Panc1 (cell line): ENCODE results near the gene IGSF21.

Experiments
- CTCF ChIP-seq: fragments of 450-650 bp; IDR thresholded peaks from 2 replicates; pipeline ENCODE4 v1.5.1; 2017; ENCODE audit warnings: mild to moderate bottlenecking
- POLR2AphosphoS5 ChIP-seq: IDR thresholded peaks from 2 replicates; pipeline ENCODE4 v1.6.1; 2012; ENCODE audit warnings: mild to moderate bottlenecking, low read depth, low read length, moderate library complexity
- REST ChIP-seq, 2 experiments: IDR thresholded peaks; 2 replicates each; pipeline ENCODE4 v1.6.1; 2011 to 2012; ENCODE audit warnings: low read depth in 2 of 2, control low read depth in 1 of 2, low read length in 1 of 2, mild to moderate bottlenecking in 1 of 2, moderate library complexity in 1 of 2; ENCODE audit not compliant: insufficient read depth in 1 of 2
- SIN3A ChIP-seq: IDR thresholded peaks from 2 replicates; pipeline ENCODE4 v1.6.1; 2012; ENCODE audit warnings: low read depth, mild to moderate bottlenecking, low read length, moderate library complexity, borderline replicate concordance; ENCODE audit not compliant: insufficient read depth
- TCF7L2 ChIP-seq: IDR thresholded peaks from 2 replicates; pipeline ENCODE4 v1.6.1; 2011; ENCODE audit warnings: mild to moderate bottlenecking, low read depth, low read length, inconsistent platforms

GRCh38 chr1:18398791-18399530, 291.4 kb downstream of the IGSF21 start:
- TF ChIP-seq CTCF (no peak), SIN3A (no peak), POLR2AphosphoS5 (no peak), TCF7L2 (no peak), REST (IDR thresholded peaks at IDR 0.05; ENCODE audit: insufficient read depth in 1 of 2, low read depth in 2 of 2, low read length in 1 of 2) (no peak)
